RPMI7951 (cell line): ENCODE results near the gene CASZ1. TPM values are rescaled to one million over a fixed set of nuclear protein-coding genes. Genes with fewer than 3 reads are reported as not detected.

Experiments used
- DNase-seq: peaks from one replicate; pipeline ENCODE4 v3.0.0-alpha.2; 2012; ENCODE audit warnings: low read depth
- total RNA-seq: library from RNA; depleted of rRNA; stranded (reverse); fragments of >200 nt; shearing (Covaris generic); gene quantifications from 2 replicates; pipeline ENCODE4 v1.2.3, GENCODE V29; 2014

The CASZ1 gene
- total RNA-seq, 1 experiment from 2014 or later = under 0.01 TPM

- DNase-seq = no peak
Measured at GRCh38 chr1:10775763-10776162, 20.7 kb downstream of the CASZ1 start.

GRCh38 chr1:10774615-10775310 lies 21.7 kb downstream of the CASZ1 start:
- no peak for DNase-seq

- DNase-seq = no peak
Measured at GRCh38 chr1:10773851-10774614, 22.4 kb downstream of the CASZ1 start.

- DNase-seq = no peak
Measured at GRCh38 chr1:10773376-10773775, 23.1 kb downstream of the CASZ1 start.

GRCh38 chr1:10772711-10773110 lies 23.7 kb downstream of the CASZ1 start:
- DNase-seq = no peak

GRCh38 chr1:10771789-10772188 lies 24.7 kb downstream of the CASZ1 start:
- no peak for DNase-seq

- no peak for DNase-seq
Measured at GRCh38 chr1:10768552-10768951, 27.9 kb downstream of the CASZ1 start.

GRCh38 chr1:10767282-10767681 lies 29.2 kb downstream of the CASZ1 start:
- DNase-seq = no peak

GRCh38 chr1:10765734-10766478 lies 30.5 kb downstream of the CASZ1 start:
- no peak for DNase-seq

GRCh38 chr1:10765304-10765703 lies 31.1 kb downstream of the CASZ1 start:
- DNase-seq = no peak

GRCh38 chr1:10764296-10764798 lies 32.1 kb downstream of the CASZ1 start:
- DNase-seq = no peak

GRCh38 chr1:10762875-10763274 lies 33.6 kb downstream of the CASZ1 start:
- DNase-seq = no peak

GRCh38 chr1:10762153-10762523 lies 34.3 kb downstream of the CASZ1 start:
- no peak for DNase-seq

GRCh38 chr1:10761503-10762152 lies 34.8 kb downstream of the CASZ1 start:
- no peak for DNase-seq

GRCh38 chr1:10760566-10761502 lies 35.6 kb downstream of the CASZ1 start:
- DNase-seq = no peak

- DNase-seq = no peak
Measured at GRCh38 chr1:10759413-10760200, 36.8 kb downstream of the CASZ1 start.

GRCh38 chr1:10756842-10757241 lies 39.6 kb downstream of the CASZ1 start:
- no peak for DNase-seq

GRCh38 chr1:10755970-10756521 lies 40.4 kb downstream of the CASZ1 start:
- DNase-seq = peak; percentile 26

GRCh38 chr1:10754568-10755329 lies 41.7 kb downstream of the CASZ1 start:
- DNase-seq = no peak
